ENCODE measurements around the gene PRPSAP2.

- TF ChIP-seq CTCF (IDR thresholded peaks at IDR 0.05): no peak
- no peak for TF ChIP-seq EZH2 (IDR thresholded peaks at IDR 0.05)
These were observed 2.4 kb downstream of the PRPSAP2 start for GRCh38 chr17:18860161-18860972.

All from neural progenitor cell (in vitro differentiated cells).